Measurements from ENCODE around the gene BBC3. TPM values are rescaled to one million over a fixed set of nuclear protein-coding genes. Genes with fewer than 3 reads are reported as not detected.
A peak's percentile ranks its signal among the peaks of the same experiment; 100 is the strongest.
"Not testable (repeated sequence)": the region's sequence is repeated elsewhere in the genome, so short reads cannot be mapped to it uniquely, and the experiment has no call there.

The BBC3 gene, protein sequence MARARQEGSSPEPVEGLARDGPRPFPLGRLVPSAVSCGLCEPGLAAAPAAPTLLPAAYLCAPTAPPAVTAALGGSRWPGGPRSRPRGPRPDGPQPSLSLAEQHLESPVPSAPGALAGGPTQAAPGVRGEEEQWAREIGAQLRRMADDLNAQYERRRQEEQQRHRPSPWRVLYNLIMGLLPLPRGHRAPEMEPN
- 3.3 and 3.7 TPM in 2 replicates for total RNA-seq (2014; rRNA removed; shearing (Covaris generic))

DNA sequence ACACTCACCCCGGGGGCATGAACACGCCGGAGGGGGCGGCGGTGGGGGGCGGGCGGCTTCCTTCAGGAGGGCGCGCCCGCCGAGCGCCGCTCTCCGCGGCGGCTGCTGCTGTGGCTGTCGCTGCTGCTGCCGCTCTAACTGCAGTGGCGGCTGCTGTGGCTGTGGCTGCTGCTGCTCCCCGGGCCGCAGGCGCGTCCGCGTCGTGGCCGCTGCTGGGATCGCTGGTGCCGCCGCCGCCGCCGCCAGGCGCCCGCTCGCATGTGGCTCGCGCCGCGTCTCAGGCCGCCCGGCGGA, at the start of gene BBC3:
BBC3 (minus strand) TSS at position 279 of the 294 bp plus-strand sequence. CDS start 2,768 bp downstream, outside the sequence.
- no peak for DNase-seq (ENCODE audit: low spot score)

DNA sequence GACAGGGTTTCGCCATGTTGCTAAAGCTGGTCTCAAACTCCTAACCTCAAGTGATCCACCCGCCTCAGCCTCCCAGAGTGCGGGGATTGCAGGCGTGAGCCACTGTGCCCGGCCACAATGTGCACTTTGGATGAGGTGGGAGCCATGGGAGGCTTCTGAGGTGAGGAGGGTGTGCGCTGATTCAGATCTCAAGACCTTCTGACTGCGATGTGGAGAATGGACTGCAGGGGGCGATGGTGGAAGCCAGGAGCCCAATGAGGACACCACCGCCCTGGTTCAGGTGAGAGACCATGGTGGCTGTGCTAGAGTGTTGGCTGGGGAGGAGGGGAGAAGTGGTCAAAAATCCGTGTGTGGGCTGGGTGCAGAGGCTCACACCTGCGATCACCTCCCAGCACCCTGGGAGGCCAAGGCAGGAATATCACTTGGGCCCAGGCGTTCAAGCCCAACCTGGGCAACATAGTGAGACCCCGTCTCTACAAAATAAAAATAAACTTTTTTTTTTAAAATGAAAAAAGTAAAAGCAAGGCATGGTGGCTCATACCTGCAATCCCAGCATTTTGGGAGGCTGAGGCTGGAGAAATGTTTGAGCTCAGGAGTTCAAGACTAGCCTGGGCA, 49.3 kb upstream of the BBC3 start:
- DNase-seq (ENCODE audit: low spot score) = no peak

DNA sequence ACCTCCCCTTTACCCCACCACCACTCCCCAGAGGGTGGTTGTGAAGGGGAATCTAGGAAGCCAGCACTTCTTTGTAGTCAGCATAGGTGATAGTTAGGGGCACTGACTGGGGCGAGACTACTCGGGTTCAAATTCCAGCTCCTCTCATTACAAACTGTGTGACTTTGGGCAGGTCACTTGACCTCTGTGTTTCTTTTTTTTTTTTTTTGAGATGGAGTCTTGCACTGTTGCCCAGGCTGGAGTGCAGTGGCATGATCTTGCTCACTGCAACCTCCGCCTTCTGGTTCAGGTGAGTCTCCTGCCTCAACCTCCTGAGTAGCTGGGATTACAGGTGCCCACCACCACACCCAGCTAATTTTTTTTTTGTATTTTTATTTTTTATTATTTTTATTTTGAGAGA, 45.5 kb upstream of the BBC3 start:
- DNase-seq (ENCODE audit: low spot score) = not testable (repeated sequence)

DNA sequence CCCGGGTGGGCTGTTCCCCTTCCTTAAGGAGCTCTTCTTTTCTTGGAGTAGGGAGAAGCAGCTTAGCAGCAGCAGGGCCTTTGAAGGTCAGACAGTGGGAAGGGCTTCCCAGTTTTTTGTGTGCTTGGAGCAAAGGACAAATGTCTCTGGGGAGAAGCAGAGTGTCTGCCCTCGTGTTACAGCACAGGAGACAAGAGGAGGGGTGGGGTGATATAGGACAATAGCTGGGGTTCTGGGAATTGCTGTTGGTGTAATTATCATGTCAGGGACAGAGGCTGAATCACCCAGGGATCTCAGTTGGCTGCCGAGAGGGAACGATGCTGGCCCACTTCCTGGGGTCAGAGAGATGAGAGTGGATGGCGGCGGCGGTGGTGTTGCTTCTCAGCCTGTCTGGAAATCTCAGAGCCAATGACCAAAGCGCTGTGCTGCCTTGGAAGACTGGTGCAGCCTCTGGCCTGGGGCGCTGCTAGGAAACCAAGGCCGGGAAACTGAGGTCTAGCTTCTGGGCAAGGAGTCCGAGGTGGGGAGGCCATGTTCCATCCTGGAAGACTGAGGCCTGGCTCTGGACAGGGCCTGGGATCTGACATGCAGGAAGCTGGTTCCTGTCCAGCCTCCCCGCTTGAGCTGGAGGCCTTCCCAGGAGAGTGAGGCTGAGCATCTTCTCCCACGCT, 44.9 kb upstream of the BBC3 start:
- DNase-seq (ENCODE audit: low spot score) = no peak

DNA sequence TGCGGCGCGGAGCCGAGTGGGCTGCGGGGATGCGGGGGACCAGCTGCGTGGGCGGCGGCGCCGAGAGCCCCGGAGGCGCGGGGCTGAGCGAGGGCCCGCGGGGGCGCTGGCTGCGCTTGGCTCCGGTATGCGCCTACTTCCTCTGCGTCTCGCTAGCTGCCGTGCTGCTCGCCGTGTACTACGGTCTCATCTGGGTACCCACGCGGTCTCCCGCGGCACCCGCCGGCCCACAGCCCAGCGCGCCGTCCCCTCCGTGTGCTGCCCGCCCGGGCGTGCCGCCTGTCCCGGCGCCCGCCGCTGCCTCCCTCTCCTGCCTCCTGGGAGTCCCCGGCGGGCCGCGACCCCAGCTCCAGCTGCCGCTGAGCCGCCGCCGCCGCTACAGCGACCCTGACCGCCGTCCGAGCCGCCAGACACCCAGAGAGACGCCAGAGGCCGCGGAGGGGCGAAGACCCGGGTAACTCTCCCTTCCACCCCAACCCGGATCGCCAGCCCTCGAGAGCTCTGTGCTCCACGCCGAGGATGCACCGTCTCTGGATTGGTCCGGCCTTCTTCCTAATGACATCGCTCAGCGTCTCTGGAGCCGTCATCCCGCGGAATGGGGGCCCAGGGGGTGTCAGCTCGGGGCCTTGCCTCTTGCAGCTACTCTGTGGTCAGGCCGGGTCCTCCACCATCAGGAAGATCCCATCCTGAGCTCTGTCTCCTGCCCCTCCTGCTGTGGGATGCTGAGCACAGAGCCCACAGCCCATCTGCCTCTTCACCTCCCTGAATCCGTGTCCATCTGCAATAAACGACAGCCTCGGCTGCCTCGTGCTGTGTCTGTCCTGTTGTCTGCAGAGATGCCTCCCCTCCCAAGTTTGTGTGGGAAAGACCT, 44.1 kb upstream of the BBC3 start:
- DNase-seq (ENCODE audit: low spot score) = peak; percentile 13

DNA sequence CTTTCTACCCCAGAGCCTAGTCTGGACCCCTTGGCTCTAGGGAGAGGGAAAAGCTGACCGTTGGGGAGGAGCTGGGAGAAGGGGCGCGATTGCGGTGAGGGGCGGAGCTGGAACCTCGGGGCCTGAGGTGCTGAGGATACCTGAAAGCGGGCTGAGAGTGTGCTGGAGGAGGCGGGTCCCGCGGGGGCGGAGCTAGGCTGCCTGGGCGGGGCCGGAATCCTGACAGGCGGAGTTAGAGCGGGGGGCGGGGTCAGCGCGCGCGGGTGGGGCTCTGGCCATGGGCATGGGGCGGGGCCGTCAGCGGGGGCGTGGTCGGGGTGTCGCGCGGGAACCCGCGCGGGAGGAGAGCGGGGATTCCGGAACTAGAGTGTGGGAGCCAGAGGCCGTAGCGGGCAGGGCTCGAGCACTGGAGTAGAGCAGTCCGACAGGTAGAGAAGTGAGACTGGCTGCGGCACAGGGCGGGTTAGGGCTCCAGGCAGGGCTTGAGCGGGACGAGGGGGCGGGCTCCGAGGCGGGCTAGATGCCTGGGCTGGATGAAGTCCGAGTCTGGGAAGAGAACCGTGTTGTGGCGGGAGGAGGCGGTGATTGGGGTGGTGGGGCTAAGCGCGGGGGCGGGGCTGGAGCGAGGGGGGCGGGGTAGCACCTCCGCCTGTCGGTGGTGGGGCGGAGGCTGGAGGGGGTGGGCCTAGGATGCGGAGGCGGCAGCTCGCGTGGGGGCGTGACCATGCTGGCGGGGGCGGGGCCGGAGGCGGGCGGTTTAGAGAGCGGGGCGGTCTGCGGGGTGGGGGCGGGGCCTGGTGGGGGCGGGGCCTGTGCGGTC, 43.3 kb upstream of the BBC3 start, which contains the start of gene INAFM1:
INAFM1 (plus strand) TSS at position 815 of the 820 bp plus-strand sequence. CDS start 35 bp downstream, outside the sequence.
- peak; percentile 92 for DNase-seq (ENCODE audit: low spot score)

DNA sequence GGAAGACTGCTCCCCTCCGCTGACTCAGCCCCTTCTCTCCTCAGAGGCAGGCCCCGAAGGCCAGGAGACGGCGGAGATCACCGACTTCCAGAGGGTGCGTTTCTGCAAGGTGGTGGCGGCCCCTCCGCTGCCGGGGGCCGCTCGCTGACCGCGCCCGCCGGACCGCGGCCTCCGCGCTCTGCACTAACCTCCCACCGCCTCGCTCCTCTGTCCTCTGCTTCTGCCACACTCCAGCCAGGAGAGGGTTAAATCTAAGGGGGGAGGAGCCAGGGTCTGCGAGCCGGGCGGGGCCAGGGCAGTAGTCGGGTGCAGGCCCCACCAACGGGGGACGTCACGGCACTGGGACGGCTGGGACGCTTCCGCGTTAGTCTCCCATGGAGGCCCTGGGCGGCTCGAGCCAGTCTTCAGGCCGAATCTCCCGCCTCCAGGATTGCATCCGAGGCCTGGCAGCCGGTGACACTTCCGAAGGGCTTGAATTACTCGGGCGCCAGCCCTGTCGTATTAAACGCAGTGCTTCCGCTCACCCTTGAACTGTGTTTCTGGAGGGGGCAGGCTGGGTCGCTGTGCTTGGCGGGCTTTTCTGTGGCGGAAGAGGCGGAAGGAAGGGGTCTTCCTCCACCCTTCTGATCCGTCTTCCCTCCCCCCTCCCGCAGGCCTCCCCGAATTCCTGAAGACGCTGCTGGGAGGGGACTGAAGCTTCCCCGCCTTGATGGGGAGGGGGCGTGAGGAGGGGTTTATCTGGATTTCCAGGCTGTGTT, 42.5 kb upstream of the BBC3 start:
- DNase-seq (ENCODE audit: low spot score) = peak; percentile 91

DNA sequence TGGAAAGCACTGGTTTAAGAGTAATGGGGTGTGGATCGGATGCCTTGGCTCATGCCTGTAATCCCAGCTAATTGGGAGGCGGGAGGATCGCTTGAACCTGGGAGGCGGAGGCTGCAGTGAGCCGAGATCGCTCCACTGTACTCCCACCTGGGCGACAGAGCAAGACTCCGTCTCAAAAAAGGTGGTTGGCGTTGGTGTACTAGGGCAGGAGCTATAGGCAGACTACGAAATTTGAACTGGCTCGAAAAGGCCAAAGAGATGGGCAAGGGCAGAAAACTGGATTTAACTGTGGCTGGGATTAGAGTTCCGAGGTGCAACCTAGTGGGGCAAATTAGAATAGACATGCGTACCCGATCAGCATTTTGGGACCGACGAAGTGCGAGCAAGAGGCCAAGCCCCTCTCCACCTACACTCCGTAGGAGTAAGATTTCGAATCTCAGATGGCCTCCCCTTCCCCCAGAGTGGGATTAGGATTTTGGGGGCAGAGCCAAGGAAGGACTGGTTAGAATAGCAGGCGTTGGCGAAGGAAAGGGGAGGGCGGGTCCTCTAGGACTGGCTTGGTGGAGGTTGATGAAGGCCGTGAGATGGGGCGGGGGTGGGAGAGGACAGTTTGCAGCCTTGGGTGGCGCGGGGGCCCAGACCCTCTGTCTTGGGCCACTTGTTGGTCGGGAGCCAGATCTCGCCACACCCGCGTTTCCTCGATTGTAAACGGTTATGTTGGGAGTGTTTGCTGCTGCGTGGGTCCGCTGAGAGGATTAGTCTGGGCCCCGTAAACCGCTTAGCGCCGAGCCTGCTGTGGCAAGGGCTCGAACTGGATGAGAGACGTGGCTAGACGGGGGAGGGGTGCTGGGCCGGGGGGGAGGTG, 41.7 kb upstream of the BBC3 start:
- DNase-seq (ENCODE audit: low spot score) = no peak

DNA sequence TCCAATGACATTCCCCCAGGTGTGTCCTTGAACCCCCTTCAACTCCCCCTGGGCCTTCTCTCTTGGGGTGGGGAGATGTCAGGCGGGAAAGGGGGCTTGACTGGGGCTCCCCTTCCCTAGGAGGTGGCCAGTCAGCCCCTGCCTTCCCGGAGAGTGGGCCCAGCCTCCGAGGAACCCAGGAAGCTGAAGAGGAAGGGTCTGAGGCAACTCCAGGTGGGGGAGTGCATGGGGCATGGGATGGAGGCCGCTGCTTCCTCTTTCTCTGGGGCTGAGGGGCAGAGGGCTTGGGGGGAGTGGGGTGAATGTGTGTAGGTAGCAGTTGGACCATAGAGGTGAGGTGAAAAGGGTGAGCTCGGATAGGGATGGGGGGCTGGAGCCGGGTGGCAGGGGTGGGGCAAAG, 41.0 kb upstream of the BBC3 start:
- no peak for DNase-seq (ENCODE audit: low spot score)

DNA sequence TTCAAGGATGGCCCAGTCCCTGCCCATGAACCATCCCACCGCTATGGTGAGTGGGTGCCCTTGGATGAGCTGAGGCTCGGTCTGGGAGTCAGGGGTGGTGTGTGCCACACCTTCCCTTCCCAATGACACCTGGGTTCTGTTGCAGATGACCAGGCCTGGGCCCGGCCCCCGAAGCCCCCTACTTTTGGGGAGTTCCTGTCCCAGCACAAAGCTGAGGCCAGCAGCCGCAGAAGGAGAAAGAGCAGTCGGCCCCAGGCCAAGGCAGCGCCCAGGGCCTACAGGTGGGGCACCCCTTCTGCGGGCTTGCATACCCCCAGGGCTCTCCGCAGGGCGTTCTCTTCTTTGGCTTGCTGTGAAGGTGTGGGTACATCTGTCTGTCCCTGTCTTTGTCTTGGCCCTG, 39.4 kb upstream of the BBC3 start:
- DNase-seq (ENCODE audit: low spot score) = no peak

DNA sequence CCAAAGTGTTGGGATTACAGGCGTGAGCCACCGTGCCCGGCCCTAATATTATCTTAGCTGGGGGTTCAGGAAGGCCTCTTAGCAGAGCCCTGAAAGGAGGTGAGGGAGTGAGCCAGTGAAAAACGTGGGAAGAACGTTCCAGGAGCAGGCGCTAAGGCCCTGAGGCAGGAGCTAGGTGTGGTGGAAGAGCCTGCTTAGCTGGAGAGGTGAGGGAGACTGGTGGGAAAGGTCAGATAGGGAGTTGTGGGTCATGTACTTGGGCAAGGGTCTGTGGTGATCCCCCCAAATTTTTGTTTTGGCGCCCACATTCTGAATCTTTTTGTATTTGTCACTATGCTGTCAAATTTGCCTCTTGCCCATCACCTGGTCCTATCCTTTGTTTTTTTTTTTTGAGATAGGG, 38.6 kb upstream of the BBC3 start:
- DNase-seq (ENCODE audit: low spot score) = no peak

DNA sequence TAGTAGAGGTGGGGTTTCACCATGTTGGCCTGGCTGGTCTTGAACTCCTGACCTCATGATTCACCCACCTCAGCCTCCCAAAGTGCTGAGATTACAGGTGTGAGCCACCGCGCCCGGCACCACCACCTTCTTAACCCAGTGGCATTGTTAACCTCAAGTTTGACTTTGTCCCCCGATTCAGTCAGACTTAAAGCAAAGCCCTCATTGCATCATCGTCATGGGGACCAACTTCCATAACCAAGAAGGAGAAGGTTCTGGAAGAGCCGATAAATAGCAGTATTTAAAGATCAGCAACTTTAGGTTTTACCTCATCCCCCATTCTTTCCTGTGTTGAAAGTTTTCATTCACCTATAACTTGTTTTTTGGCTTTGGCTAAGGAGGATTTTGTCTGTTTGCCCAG, 37.0 kb upstream of the BBC3 start:
- no peak for DNase-seq (ENCODE audit: low spot score)

DNA sequence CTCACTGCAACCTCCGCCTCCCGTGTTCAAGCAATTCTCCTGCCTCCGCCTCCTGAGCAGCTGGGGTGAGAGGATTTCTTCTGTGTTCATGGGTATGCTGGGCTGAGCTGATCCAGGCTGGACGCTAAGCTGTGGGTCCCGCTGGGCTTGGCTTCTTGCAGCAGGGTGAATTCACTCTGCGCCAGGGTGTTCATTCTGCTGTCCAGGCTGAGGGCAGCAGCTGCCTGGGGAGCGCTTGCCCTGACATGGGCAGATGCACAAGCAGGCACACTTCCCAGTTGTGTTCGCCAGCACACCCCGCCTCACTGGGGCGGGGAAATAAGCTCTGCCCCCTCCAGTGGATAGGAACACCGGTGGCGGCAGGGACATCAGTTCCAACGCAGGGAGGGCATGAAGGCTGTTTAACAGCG, 36.4 kb upstream of the BBC3 start:
- DNase-seq (ENCODE audit: low spot score) = no peak

DNA sequence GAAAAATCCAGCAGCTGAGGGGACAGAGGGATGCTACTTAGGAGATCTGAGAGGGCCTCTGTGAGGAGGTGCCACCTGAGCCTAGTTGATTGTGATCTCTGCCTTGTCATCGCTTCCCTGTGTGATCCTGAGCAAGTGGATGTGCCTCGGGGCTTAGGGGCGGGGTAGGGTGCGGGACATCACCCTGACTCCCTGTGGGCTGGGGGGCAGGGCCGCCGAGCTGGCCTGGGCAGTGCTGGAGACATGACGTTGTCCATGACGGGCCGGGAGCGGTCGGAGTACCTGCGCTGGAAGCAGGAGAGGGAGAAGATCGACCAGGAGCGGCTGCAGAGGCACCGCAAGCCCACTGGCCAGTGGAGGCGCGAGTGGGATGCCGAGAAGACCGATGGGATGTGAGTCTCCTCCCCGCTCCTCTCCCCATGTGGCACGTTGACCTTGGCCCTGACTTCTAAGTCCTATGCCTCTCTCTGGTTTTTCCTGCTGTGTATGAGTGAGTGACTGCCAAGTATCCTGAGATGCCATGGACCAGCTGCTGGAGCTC, 35.5 kb upstream of the BBC3 start:
- no peak for DNase-seq (ENCODE audit: low spot score)

DNA sequence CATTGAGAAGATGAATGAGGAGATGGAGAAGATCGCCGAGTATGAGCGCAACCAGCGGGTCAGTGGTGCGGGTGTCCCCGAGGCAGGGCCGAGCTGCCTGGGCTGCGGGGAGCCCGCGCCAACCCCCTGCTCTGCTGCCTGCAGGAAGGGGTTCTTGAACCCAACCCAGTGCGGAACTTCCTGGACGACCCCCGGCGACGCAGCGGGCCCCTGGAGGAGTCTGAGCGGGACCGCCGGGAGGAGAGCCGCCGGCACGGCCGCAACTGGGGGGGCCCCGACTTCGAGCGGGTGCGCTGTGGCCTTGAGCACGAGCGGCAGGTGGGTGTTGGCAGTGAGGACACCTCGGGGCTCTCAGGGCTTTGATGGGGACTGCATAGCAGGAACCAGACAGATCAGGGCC, 33.6 kb upstream of the BBC3 start:
- no peak for DNase-seq (ENCODE audit: low spot score)

DNA sequence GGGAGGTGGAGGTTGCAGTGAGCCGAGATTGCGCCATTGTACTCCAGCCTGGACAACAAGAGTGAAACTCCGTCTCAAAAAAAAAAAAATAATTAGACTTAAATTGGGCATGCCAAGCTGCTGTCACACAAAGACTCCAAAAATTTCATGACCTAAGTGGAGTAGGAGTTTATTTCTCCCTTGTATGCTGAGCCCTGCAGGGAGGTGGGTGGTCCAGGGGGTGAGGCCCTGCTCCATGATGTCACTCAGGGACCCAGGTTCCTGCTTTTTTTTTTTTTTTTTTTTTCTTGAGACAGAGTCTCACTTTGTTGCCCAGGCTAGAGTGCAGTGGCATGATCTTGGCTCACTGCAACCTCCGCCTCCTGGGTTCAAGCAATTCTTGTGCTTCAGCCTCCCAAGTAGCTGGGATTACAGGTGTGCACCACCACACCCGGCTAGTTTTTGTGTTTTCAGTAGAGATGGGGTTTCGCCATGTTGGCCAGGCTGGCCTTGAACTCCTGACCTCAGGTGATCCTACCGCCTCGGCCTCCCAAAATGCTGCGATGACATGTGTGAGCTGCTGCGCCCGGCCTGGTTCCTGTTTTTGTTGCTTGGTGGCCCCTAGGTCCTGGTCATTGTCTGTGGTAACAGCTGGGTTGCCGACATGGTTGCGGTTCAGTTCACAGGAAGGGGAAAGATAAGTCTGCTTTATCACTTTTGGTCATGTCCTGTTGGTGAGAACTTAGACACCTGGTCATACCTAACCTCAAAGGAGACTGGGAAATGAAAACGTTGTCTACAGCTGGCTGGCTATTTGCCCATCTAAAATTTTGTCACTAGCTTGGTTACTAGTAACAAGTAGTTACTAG, 31.2 kb upstream of the BBC3 start:
- not testable (repeated sequence) for DNase-seq (ENCODE audit: low spot score)

DNA sequence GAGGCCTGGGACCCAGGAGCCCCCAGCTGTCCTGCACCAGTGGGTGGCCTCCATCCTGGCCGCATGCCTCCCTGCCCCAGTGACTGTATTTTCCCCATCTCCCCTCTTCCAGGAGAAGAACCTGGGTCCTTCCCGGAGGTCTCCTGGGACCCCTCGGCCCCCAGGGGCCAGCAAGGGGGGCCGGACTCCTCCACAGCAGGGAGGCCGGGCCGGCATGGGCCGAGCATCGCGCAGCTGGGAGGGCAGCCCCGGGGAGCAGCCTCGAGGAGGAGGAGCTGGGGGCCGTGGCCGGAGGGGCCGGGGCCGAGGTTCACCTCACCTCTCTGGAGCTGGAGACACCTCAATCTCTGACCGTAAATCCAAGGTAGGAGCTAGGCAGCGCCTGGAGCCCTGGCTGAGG, 29.5 kb upstream of the BBC3 start:
- DNase-seq (ENCODE audit: low spot score) = no peak

DNA sequence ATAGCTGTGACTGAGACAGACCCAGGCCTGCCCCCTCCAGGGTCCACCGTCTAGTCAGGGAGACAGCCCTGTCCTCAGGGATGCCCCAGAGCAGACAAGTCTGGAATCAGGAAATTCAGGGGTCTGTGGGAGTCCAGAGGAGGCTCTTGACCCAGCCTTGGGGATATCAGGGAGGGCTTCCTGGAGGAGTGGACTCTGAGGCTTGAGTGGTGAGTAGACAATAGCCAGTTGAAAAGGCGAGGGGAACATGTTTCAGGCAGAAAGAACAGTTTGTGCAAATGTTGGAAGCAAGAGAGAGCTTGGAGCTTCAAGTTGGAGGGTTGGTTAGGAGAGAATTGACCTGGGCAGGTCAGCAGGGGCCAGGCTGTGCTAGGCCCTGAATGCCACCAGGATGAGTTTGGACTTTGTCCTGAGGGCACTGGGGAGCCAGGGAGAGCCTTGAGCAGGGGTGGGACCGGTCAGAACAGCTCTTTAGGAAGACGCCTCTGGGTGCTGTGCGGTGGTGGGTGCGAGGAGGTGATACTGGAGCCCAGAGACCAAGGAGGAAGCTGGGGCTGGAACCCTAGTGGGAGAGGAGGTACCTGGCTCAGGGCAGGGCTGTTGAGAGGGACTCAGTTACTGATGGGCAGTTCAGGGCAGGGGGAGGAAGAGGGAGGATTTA, 28.0 kb upstream of the BBC3 start:
- DNase-seq (ENCODE audit: low spot score) = no peak
